CD4-positive, alpha-beta T cell (primary cell): ENCODE data around the gene C3orf20. TPM values are rescaled to one million over a fixed set of nuclear protein-coding genes. Genes with fewer than 3 reads are reported as not detected.

Experiments used
- ATAC-seq: fragments of 200-7000 bp; cut with Tn5 transposase; one replicate; pipeline ENCODE4 v1.10.0; 2022; ENCODE audit warnings: mild to moderate bottlenecking; ENCODE audit not compliant: poor library complexity
- CTCF ChIA-PET: fragments of 350-600 bp; sonication (Branson Sonifier 250); formaldehyde crosslinking; loops from one replicate; lab custom pipeline; 2021; ENCODE audit warnings: antibody characterized with exemption, inconsistent platforms; lab: Charles Lee
- POLR2A ChIA-PET: fragments of 350-600 bp; sonication (Branson Sonifier 250); formaldehyde crosslinking; loops from one replicate; lab custom pipeline; 2021; ENCODE audit warnings: antibody characterized with exemption, inconsistent platforms; lab: Charles Lee
- DNase-seq, 14 experiments: peaks; one replicate each; pipeline ENCODE4 v3.0.0-alpha.2; 2013 to 2020; ENCODE audit warnings: mixed read lengths in 2 of 14
- H3K27ac ChIP-seq, 2 donors: one replicate each; pipeline versions ENCODE4 v1.5.1 to v1.7.0; 2013; ENCODE audit warnings: low read length in 2 of 2, low read depth in 1 of 2, mild to moderate bottlenecking in 1 of 2
- H3K27me3 ChIP-seq, 2 experiments: 1 replicate in 1 of 2; 2 replicates in 1 of 2; pipeline versions ENCODE4 v1.6.1 to v1.7.0; 2013; ENCODE audit warnings: low read length in 2 of 2, control low read depth in 1 of 2, mild to moderate bottlenecking in 1 of 2, moderate library complexity in 1 of 2; ENCODE audit not compliant: insufficient read depth in 2 of 2, control insufficient read depth in 1 of 2
- H3K36me3 ChIP-seq: one replicate; pipeline ENCODE4 v1.6.1; 2013; ENCODE audit warnings: low read length, control low read depth; ENCODE audit not compliant: insufficient read depth
- H3K4me1 ChIP-seq: one replicate; pipeline ENCODE4 v1.6.1; 2013; ENCODE audit warnings: low read length, control low read depth; ENCODE audit not compliant: insufficient read depth
- H3K4me3 ChIP-seq: one replicate; pipeline ENCODE4 v1.5.1; 2013; ENCODE audit warnings: mild to moderate bottlenecking, low read length, moderate library complexity
- H3K9me3 ChIP-seq, 2 experiments: 1 replicate in 1 of 2; 2 replicates in 1 of 2; pipeline versions ENCODE4 v1.6.1 to v1.7.0; 2013; ENCODE audit warnings: low read length in 2 of 2, mild to moderate bottlenecking in 2 of 2, control low read depth in 1 of 2, moderate library complexity in 1 of 2; ENCODE audit not compliant: control insufficient read depth in 1 of 2, insufficient read depth in 1 of 2
- H3K27ac Mint-ChIP-seq: one replicate; pipeline ENCODE4 v1.8.0; 2020; ENCODE audit warnings: mixed read lengths
- H3K27me3 Mint-ChIP-seq: one replicate; pipeline ENCODE4 v1.8.0; 2021; ENCODE audit warnings: mixed read lengths
- H3K36me3 Mint-ChIP-seq: one replicate; pipeline ENCODE4 v1.8.0; 2021; ENCODE audit warnings: low read depth, mixed read lengths
- H3K4me1 Mint-ChIP-seq: one replicate; pipeline ENCODE4 v1.8.0; 2021; ENCODE audit warnings: low read depth, mixed read lengths
- H3K4me3 Mint-ChIP-seq: one replicate; pipeline ENCODE4 v1.8.0; 2020; ENCODE audit warnings: mild to moderate bottlenecking, mixed read lengths
- H3K9me3 Mint-ChIP-seq: one replicate; pipeline ENCODE4 v1.8.0; 2020; ENCODE audit warnings: mixed read lengths
- CTCF ChIP-seq: fragments of 200-600 bp; IDR thresholded peaks from one replicate; pipeline ENCODE4 v1.8.0; 2022; ENCODE audit warnings: antibody characterized with exemption, mild to moderate bottlenecking
- intact Hi-C, 2 experiments: fragments of 100-400 bp; cut with DNase I in 1 of 2; cut with micrococcal nuclease in 1 of 2; formaldehyde crosslinking; loops; one replicate each; pipeline versions ENCODE4 v1.15.1 to v1.9.0; 2023 to 2025; cut with DNase I, micrococcal nuclease
- total RNA-seq, 174 experiments: library from RNA in 2 of 174; stranded (reverse) in 2 of 174; gene quantifications; one replicate each; pipeline ENCODE4 v1.2.3 and lab custom pipeline; 2021 to 2026

Gene C3orf20
- total RNA-seq, 2 experiments from 2014 or later, result 0.14 TPM; not detected in 1

- ChIA-PET POLR2A (no interaction called here), CTCF (no interaction called here)
- no peak for ATAC-seq
- no peak for DNase-seq
- no peak for TF ChIP-seq CTCF
- Histone ChIP-seq H3K36me3 (no peaks in the 10 kb centered on the region), H3K4me1 (peaks cover 6% of the 10 kb centered on the region), H3K27ac (no peak overlapping the region), H3K9me3 (no peaks in the 10 kb centered on the region), H3K27me3 (peaks cover 7 to 10% of the 10 kb centered on the region in 2 experiments), H3K4me3 (no peak overlapping the region)
- no peak overlapping the region for H3K27ac Mint-ChIP-seq
- H3K36me3 Mint-ChIP-seq, result no peaks in the 10 kb centered on the region
- no peaks in the 10 kb centered on the region for H3K4me1 Mint-ChIP-seq
- no peaks in the 10 kb centered on the region for H3K9me3 Mint-ChIP-seq
- H3K27me3 Mint-ChIP-seq, result peaks cover 35% of the 10 kb centered on the region
- H3K4me3 Mint-ChIP-seq, result no peak overlapping the region
- intact Hi-C loops, result no loop called here
Measured at GRCh38 chr3:14803981-14804834, 129.3 kb downstream of the C3orf20 start.

GRCh38 chr3:14804835-14805780 lies 130.2 kb downstream of the C3orf20 start:
- Mint-ChIP-seq H3K4me1 (no peaks in the 10 kb centered on the region), H3K27me3 (peaks cover 43% of the 10 kb centered on the region), H3K36me3 (no peaks in the 10 kb centered on the region), H3K9me3 (no peaks in the 10 kb centered on the region), H3K4me3 (no peak overlapping the region), H3K27ac (no peak overlapping the region)
- intact Hi-C loops, result no loop called here
- ChIA-PET CTCF (no interaction called here), POLR2A (no interaction called here)
- Histone ChIP-seq H3K4me3 (no peak overlapping the region), H3K9me3 (no peaks in the 10 kb centered on the region), H3K36me3 (no peaks in the 10 kb centered on the region), H3K4me1 (peaks cover 6% of the 10 kb centered on the region), H3K27ac (no peak overlapping the region), H3K27me3 (peaks cover 16 to 18% of the 10 kb centered on the region in 2 experiments)
- DNase-seq (no peak), ATAC-seq (no peak)
- no peak for TF ChIP-seq CTCF

- Mint-ChIP-seq H3K36me3 (no peaks in the 10 kb centered on the region), H3K4me3 (no peak overlapping the region), H3K27ac (no peak overlapping the region), H3K27me3 (peaks cover 44% of the 10 kb centered on the region), H3K9me3 (no peaks in the 10 kb centered on the region), H3K4me1 (peaks cover under 1% of the 10 kb centered on the region)
- no peak for ATAC-seq
- Histone ChIP-seq H3K4me3 (no peak overlapping the region), H3K4me1 (peaks cover 9% of the 10 kb centered on the region), H3K9me3 (no peaks in the 10 kb centered on the region), H3K27ac (no peak overlapping the region), H3K27me3 (peaks cover 19 to 22% of the 10 kb centered on the region in 2 experiments), H3K36me3 (no peaks in the 10 kb centered on the region)
- no peak for DNase-seq
- intact Hi-C loops, result no loop called here
- no peak for TF ChIP-seq CTCF
- POLR2A ChIA-PET, result no interaction called here
- CTCF ChIA-PET, result no interaction called here
Measured at GRCh38 chr3:14805961-14806537, 131.1 kb downstream of the C3orf20 start.
